Activated T-cell treated with anti-CD3 and anti-CD28 coated beads for 24 hours (primary cell): Measurements from ENCODE around the gene FAM124A.

Experiments
- DNase-seq: peaks from one replicate; pipeline ENCODE4 v3.0.0-alpha.2; 2020; ENCODE audit warnings: low read depth

The FAM124A gene

DNA sequence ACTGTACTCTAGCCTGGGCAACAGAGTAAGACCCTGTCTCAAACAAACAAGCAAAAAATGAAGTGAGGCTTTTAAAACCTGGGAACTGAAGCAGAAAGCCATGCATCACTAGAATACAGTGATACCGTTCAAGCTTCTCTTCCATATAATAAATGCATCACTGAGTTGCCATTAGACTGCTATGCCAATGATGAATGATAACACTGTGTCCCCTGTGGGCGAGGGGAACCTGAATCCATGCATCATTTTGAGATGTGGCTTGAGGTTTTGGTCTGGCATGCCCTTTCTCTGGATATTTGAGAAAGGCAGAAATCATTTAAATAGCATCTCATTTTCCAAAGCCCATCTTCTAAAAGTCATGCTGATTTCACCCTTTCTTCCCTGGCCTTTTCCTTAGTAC, 1.5 kb upstream of the FAM124A start:
- DNase-seq = no peak

DNA sequence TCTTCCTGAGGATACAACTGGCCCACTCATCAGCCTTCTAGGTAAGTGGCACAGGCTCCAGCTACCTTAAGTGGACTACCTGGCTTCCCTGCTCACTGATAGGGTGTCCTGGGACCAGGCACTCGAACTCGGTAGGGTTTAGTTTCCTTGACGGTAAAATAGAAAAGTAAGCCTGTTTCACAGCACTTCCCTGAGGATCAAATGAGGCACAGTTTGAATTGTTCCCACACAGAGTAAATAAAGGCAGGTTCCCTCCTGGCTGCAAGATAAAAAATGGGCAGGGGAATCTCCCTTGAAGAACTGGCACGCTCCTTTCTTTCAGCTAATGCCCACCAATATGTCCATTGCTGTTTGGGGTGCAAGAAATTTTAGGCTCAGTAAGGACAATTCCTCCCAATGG, 1.1 kb upstream of the FAM124A start:
- no peak for DNase-seq

DNA sequence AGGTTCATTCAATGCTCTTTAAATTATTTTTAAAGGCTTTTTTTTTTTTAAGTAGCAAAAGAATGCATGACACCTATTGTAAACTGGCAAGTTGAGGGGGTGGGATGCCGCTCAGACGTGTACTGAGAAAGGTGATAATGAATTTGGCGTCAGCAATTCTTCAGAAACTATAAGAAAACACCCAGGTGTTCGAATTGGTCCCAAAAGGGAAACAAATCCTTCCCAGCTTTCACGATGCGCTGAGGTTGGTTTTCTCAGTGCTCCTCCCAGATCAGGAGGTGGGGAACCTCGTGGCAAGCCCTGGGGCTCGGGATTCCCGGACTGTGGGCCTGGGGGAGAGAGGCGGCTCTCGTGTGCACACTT, 543 bp upstream of the FAM124A start:
- DNase-seq = no peak

DNA sequence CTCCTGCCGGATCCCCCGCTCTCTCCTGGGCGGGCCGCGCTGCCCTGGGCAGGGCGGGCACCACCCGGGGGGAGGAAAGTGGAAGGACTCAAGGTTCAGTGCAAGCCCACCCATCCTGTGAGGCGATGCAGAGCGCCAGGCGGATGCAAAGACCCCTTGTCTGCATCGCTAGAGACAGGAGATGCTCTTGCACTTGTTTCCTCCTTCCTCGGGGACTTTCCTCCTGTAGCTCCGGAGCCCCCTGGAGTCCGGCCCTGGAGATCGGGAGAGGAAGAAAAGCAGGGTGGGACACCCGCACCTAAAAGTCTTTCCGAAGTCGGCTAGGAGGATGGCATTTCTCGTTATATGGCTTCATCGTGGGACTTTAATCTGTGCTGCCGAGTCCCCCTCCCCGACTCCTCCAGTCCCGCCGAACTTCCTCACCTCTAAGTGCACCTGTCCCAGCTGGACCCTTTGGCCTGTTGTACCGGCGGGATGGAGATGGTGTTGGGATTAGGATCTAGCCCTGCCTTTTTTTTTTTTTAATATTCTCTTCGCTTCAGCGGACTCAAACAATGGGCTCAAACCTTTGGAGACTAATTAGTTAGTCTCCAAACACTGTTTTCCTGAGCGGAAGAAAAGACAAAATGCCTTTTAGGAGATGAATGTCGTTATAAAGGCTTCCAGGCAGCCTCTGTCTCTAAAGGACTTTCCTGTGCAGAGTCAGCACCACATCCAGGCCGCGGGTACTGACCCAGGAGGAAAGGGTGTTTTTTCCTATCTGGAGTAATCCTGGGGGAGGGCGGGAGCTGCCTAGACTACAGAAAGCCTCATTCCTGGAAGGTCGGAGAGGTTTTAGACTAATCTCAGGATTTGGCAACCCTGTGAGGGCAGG, 725 bp downstream of the FAM124A start:
- DNase-seq = no peak

DNA sequence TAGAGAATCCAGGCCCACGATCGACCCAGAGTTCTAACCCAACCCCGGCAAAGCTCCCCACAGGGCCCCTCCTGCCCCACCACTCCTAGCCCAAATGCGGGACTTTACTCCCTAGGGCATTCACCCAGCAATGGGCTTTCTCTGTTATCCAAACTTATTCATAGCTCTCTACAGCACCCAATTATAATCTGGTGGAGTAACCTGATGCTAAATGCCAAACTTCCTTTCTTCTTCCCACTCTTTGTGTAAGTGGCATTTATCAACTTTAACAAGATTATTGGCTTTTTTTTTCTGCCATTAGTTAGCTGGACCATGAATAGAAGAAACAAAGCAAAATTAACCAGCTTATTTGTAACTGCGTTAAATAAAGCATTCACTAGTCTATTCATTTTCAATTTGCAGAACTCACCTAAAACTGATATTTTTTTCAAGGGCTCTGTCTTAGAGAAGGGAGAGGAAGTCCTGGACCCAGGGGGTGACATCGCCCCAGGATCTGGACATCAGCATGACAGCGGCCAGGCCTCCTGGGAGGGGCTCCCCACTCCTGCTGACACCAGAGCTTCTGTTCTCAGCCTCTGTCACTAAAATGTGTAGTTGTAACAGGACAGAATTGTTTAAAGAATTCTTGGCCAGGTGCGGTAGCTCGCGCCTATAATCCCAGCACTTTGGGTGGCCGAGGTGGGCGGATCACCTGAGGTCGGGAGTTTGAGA, 1.5 kb downstream of the FAM124A start:
- no peak for DNase-seq

DNA sequence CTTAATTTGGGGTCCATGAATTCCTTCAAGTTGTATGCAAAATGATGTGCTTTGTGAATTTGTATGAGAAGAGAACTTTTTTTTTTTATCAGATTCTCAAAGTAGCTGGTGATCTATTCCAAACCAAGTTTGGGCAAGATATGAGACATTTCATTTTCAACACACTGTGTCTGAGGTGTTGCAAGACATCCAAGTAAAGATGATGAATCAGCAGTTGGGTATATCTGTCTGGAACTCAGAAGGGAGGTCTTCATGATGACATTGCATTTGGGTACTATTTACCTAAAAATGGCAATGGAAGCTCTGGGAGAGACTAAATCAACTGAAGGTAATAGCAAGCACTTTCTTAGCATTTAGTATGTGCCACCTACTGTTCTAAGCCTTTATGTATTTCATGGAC, 2.8 kb downstream of the FAM124A start:
- no peak for DNase-seq

DNA sequence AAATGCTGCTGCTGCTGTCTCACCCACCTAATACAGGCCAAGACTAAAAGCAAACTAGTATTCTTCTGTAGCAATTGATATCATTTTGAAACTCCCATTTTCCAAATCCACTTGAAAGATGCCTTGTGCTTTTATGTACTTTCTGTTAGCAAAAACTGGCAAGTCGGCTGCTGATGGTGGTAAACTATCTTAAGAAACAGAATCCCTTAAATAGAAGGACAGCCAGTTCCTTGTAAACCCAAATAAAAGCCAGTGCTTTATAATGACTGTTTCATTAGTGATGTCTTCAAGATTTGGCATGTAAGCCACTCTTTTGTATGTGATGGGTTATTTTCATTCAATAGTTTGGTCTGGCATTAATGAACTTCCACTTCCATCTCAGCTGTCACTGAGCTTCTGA, 5.2 kb downstream of the FAM124A start:
- DNase-seq = no peak

DNA sequence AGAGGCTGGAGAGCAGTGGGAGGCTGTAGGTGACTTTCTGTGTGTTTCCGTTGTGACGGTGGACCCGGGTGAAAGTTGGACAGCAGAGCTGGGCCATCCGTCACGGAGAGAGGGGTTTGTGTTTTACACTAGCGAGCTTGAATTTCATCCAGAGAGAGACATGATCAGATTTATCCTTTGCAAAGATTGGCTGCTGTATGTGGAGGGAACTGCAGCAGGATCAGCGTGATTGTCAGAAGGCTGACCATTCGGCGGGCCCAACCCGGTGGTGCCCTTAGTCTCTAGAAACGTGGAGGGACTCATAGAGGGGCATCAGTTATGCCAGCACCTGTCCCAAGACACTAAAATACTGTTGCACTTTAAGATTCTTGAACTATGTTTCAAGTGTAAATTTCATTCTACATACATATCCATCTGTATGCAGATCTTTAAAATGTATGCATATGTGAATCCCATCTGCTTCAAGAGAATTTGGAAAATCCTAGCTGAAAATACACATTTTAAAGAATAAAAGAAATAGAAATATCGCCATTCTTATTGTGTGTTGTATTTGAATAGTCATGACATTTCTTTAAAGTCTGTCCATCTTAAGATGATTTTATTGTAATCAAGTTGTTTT, 7.0 kb downstream of the FAM124A start:
- DNase-seq = no peak

DNA sequence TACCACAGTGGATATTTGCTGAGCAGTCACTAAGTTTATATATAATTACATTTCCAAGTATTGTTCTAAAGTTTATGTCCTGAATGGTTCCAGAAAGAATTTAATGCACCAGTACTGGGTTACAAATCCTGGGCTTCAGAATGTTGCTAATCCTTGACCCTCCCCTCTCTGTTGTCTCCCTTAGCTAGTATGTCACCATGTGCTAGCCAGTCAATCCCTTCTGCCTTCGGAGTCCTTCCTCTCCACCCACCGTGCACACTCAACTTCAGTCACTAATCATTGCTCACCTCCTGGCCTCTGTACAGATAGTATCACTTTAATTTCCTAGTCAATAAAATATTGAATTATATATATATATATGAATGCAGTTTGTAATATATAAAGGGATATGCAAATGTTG, 7.5 kb downstream of the FAM124A start:
- DNase-seq = no peak

DNA sequence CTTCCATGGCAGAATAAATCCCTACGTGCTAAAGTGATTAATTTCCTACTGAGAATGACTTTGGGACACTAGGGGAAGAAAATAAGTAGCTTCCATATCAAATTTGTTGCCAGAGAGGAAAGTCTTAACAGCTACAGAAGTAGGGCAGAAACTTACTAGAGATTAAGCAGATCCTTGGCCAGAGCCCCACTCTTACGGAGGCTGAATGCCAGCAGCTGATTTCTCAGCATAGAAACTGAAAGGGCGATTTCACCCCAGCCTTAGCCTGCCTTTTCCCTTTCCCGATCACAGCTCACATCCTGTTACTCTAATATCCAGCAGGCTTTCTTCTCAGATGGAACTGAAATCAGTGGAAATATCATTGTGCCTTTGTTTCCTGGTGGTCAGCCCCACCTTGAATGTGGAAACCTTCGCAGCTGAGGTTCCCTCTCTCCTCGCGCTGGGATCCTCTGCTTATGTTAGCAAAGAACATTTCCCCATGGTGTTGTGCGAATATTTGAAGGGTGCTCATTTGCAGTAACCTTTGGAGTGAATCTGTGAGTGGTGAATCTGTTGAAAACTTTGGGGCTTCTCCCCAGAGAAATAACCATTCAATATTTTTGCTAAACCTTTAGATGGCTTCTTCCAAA, 8.4 kb downstream of the FAM124A start:
- no peak for DNase-seq

DNA sequence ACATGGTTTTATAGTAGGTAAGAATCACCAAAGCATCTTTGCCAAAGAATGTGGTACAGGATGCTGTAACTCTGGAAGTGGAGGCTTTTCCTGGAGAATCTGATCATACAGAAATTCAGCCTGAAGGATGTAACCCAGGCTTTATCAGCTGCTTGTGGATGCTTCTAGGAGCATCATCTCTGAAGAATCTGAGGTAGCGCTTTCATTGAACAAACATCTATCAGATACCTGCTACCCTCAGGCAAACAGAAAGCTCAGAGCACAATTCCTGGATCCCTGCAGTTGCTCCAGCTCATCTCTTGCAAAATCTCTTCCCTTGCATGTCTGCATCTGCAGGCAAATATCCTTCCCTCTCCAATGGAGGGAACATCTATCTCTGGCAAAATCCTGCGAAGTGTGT, 9.3 kb downstream of the FAM124A start:
- DNase-seq = no peak

DNA sequence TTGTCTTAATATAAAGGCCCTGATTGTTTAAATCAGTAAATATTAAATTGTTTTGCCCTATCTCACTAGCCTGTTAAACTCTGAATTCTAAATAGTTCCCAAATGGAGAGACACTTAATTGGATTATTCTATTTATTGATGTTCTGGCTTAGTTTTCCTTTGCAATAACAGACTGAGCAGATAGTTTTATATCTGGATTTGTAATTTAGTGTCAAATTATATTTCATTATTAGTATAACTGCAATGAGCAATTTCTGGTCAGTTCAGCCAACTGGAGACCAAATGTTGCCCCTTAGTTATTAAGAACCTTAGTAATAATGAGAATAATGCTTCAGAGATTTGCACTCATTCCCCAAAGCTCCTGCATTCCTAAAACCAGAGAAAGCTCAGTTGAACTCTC, 10.1 kb downstream of the FAM124A start:
- DNase-seq = no peak

DNA sequence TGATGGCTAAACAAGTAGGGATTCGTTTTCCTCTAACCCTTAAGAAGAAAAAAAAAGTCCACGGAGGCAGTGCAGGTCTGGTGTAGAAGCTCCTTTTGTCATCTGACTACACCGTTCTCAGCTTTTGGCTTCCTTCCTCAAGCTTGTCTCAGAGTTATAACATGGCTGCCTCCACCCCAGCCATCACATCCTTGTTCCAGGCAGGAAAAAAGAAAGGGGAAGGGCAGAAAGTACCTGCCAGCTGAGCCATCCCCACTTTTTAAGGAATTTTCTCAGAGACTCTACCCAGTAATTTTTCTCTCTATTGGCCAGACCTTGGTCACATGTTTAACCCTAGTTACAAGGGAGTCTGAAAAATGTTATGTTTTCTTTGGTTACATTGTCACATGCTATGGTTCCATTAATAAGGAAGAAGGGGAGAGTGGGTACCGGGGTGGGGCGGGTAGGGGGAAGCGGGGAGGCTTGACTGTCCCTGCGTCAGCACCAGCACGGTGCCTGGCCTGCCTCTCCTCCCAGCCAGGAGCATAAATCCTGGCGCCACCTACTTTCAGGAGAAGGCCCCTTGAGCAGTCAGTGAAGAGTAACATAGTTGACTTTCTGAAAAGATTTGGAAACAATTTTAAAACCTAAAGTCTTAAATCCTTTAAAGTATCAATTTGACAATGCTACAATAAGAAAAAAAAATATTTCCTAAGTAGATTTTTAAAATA, 11.1 kb downstream of the FAM124A start:
- DNase-seq = no peak

DNA sequence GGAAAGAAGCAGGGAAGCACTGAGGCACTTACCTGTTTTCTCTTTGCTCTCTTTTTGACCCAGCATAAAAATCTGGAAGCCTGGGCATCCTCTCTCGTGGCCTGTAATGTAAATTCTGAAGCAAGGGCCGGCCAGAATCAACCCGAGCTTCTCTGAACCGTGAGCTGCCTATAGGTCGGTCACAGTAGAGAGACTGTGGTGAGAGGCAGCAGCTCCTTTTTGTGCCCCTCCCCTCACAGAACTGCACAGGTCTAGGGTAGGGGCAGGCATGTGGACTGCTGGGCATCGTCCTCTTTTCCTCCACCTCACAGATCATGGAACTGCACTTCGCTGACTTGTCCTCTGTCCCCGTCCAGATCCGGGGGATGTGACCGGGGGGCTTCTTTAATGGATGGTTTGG, 12.5 kb downstream of the FAM124A start:
- DNase-seq = no peak

DNA sequence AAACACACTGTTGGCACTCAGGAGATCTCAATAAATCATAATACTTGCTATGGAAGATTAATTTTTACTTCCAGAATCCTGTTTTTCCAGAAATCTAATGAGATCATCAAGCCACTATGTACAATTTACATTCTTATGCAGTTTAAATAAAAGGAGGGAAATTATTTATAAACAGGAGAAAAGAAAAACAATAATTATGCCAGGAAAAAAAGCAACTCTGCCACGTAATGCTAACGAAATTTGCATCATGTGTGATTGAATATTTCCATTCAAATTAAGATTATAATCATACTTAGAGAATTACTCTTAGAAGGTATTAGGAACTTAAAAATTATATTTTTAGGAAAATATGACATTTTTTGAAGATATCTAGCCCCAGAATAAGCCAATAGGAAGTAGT, 13.0 kb downstream of the FAM124A start:
- no peak for DNase-seq

DNA sequence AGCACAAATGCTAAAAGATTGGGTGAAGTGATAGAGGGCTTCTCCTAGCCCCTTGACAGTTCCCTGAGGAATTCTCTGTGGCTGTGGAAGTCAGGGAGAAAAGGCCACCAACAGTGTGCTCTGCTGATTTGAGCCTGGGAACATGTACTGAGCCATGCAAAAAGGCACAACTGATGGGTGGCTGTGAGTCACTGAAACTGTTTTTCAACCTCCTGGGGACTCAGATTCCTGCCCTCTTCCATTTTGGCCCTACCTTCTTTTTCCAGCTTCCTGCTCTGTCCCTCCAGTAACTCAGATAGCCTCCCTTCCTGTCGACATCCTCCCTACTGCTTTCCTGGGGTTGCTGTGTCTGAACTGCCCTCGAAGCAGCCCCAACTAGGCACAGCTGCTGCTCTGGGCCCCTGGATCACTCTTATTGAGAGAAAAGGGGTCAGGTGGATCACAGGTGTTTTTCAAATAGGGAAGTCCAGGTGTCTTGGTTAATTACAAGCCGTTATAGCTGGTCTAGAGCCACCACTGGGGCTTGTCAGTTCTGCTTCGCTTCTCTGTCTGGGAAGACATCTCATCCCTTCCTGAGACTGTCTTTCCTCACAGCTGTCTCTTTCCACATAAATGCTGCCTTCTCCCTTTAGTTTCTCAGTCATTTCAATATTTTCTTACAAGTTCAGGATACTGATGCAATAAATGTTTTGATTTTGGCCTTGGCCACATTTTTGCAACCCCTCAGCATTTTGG, 13.7 kb downstream of the FAM124A start:
- no peak for DNase-seq

DNA sequence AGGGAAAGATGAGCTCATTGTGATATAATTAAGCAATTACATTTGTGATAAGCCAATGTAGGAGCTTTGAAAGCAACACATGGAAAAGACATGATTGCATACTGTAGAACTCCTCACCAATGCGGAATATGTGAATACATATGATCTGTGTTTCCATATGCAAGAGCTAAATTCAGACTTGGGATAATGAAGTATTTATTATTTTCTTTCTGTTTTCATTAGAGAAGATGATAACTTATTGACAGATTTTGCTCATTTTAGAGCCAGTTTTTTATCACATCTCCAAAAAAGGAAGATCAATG, 14.2 kb downstream of the FAM124A start:
- DNase-seq = no peak

DNA sequence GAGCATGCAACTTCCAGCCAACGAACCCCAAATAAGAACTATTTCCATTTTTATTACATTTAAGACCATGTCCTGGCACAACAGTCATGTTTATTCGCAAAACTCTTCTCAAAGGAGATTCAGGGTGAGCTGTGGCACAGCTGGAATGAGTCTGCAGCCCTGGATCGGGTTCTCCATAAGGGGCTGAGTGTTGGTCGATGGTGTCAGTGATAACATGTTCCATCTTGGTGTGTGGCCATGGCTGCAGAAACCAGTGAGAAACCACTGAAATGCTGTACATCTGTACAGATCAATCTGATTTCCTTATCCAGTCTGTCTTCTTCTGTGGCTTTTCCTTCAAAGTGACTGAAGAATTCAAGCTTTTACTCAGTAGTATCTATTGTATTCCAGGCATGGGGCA, 15.2 kb downstream of the FAM124A start:
- no peak for DNase-seq

DNA sequence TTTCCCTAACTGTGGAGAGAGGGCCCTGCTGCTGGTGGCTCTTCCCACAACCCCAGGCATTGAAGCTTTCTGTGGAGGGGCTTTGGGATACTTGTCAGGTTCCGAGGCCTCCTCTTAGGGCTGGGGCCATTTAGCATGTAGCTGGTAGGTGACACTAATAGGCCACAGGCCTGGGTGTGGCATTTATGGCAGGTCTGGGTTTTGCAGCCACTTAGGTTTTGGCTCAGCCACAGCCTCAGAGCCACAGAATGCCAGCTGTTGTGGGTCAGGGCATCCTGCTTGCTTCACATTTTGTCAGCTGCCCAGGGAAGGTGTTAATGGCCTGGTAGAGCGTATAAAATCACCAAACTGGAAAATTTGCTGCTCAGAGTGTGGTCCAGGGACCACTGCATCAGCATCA, 15.7 kb downstream of the FAM124A start:
- no peak for DNase-seq

DNA sequence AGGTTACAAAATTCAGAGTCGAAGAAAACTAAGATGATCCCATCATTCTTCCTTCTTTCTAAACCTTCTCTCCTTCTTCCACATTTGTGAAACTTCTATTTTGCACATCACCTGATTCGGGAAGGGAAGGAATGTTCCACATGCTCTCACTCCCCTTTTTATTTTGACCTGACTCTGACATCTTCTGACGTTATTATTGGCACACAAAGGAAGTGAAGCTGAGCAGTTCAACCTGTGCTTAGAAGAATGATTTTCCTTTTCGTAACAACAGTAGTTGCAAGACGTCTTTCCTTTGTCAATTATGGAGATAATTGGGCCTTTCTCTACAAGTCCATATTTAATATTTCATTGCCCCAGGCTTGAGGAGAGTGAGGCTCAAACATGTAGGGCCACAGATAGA, 18.0 kb downstream of the FAM124A start:
- DNase-seq = no peak

DNA sequence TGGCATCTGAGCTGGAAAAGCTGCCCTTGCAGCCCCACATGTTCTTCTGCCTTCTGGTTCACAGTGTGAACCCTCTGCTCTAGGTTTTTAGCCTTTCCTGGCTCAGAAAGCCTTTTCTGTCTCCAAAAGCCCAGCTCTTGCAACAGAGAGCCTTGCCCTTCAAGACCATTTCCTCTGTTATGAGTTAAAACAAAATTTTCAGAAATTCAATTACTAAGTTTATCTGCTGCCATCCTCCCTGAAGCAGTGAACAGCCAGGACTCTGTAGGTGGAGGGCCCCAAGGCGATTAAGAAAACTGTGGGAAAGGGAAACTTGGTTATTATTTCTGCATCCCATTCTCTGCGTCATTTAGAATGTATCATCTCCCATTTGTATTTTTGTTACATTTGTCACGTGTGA, 18.8 kb downstream of the FAM124A start:
- no peak for DNase-seq

DNA sequence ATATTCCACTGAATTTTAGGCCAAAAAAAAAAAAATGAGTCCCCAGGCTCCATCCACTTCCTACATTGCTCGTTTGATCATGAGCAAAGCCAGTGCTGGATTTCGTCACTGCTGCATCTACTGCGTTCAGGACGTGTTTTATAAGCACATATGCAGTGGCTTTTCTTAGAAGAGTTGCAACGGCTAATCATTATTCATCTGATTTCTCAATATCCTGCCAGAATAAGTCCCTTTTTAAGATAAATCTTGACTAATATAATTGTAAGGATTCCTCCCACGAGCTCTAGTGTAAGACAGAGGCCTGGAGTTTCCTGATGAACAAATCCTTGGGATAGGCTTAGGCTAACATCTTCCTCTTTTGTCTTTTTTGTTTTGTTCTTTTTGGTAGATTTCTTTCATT, 19.5 kb downstream of the FAM124A start:
- DNase-seq = no peak
